Endothelial cell (in vitro differentiated cells): ENCODE measurements around the gene MATN4. TPM values are rescaled to one million over a fixed set of nuclear protein-coding genes. Genes with fewer than 3 reads are reported as not detected.
A peak's percentile ranks its signal among the peaks of the same experiment; 100 is the strongest.

Experiments
- DNase-seq: peaks from one replicate; pipeline ENCODE4 v3.0.0; 2021; ENCODE audit warnings: low spot score
- H3K27ac Mint-ChIP-seq: one replicate; pipeline ENCODE4 v1.8.0; 2021; ENCODE audit warnings: mixed read lengths, inconsistent platforms; ENCODE audit not compliant: unreplicated experiment
- H3K27me3 Mint-ChIP-seq: one replicate; pipeline ENCODE4 v1.8.0; 2021; ENCODE audit warnings: mild to moderate bottlenecking, moderate library complexity, mixed read lengths, inconsistent platforms; ENCODE audit not compliant: unreplicated experiment
- H3K36me3 Mint-ChIP-seq: one replicate; pipeline ENCODE4 v1.8.0; 2021; ENCODE audit warnings: mild to moderate bottlenecking, low read depth, mixed read lengths, inconsistent platforms; ENCODE audit not compliant: unreplicated experiment
- H3K4me1 Mint-ChIP-seq: one replicate; pipeline ENCODE4 v1.8.0; 2021; ENCODE audit warnings: mild to moderate bottlenecking, mixed read lengths, inconsistent platforms; ENCODE audit not compliant: unreplicated experiment
- H3K4me3 Mint-ChIP-seq: one replicate; pipeline ENCODE4 v1.8.0; 2021; ENCODE audit warnings: mild to moderate bottlenecking, mixed read lengths, inconsistent platforms; ENCODE audit not compliant: unreplicated experiment
- H3K9me3 Mint-ChIP-seq: one replicate; pipeline ENCODE4 v1.8.0; 2021; ENCODE audit warnings: mixed read lengths, inconsistent platforms; ENCODE audit not compliant: unreplicated experiment
- CTCF ChIP-seq: fragments of 200-600 bp; sonication (generic); IDR thresholded peaks from one replicate; pipeline ENCODE4 v1.5.0; 2021; ENCODE audit warnings: antibody characterized with exemption; ENCODE audit not compliant: unreplicated experiment
- total RNA-seq: library from RNA; stranded (reverse); fragmentation: NEBNext Ultra II Directional; extraction: Animal tissue kit (Norgen Biotek cat#: 25700); gene quantifications from one replicate; pipeline ENCODE4 v1.2.1, GENCODE V29; 2021; ENCODE audit not compliant: unreplicated experiment

Gene MATN4
- total RNA-seq, 1 donor from 2014 or later = not detected

- H3K4me3 Mint-ChIP-seq = no peak overlapping the region
- DNase-seq = no peak
- H3K36me3 Mint-ChIP-seq = no peaks in the 10 kb centered on the region
- H3K4me1 Mint-ChIP-seq = peaks cover 57% of the 10 kb centered on the region
- no peak overlapping the region for H3K27ac Mint-ChIP-seq
- no peaks in the 10 kb centered on the region for H3K27me3 Mint-ChIP-seq
- no peak for TF ChIP-seq CTCF
- H3K9me3 Mint-ChIP-seq = no peaks in the 10 kb centered on the region
These were observed 35.6 kb upstream of the MATN4 start for GRCh38 chr20:45343532-45344167.

GRCh38 chr20:45342855-45343531 is 34.9 kb upstream of the MATN4 start:
- Mint-ChIP-seq H3K4me1 (peaks cover 57% of the 10 kb centered on the region), H3K36me3 (no peaks in the 10 kb centered on the region), H3K9me3 (no peaks in the 10 kb centered on the region), H3K27me3 (no peaks in the 10 kb centered on the region), H3K4me3 (no peak overlapping the region), H3K27ac (no peak overlapping the region)
- no peak for TF ChIP-seq CTCF
- no peak for DNase-seq

GRCh38 chr20:45341939-45342854 is 34.1 kb upstream of the MATN4 start:
- no peaks in the 10 kb centered on the region for H3K9me3 Mint-ChIP-seq
- H3K27me3 Mint-ChIP-seq = no peaks in the 10 kb centered on the region
- DNase-seq = peak; percentile 33
- no peak overlapping the region for H3K27ac Mint-ChIP-seq
- no peak for TF ChIP-seq CTCF
- peaks cover 55% of the 10 kb centered on the region for H3K4me1 Mint-ChIP-seq
- no peaks in the 10 kb centered on the region for H3K36me3 Mint-ChIP-seq
- H3K4me3 Mint-ChIP-seq = no peak overlapping the region

GRCh38 chr20:45341579-45341938 is 33.5 kb upstream of the MATN4 start:
- H3K4me3 Mint-ChIP-seq = no peak overlapping the region
- H3K27me3 Mint-ChIP-seq = no peaks in the 10 kb centered on the region
- no peak for TF ChIP-seq CTCF
- H3K36me3 Mint-ChIP-seq = no peaks in the 10 kb centered on the region
- H3K4me1 Mint-ChIP-seq = peaks cover 49% of the 10 kb centered on the region
- H3K27ac Mint-ChIP-seq = no peak overlapping the region
- no peaks in the 10 kb centered on the region for H3K9me3 Mint-ChIP-seq
- no peak for DNase-seq
